ENCODE data around the gene LYPD1. TPM values are rescaled to one million over a fixed set of nuclear protein-coding genes. Genes with fewer than 3 reads are reported as not detected.

Gene LYPD1
- total RNA-seq, 1 donor from 2014 or later: 0.36 TPM

- no peak for DNase-seq (ENCODE audit: low spot score)
Measured at GRCh38 chr2:132595186-132595585, 74.8 kb downstream of the LYPD1 start.
